Measurements from ENCODE around the gene BST2. TPM values are rescaled to one million over a fixed set of nuclear protein-coding genes. Genes with fewer than 3 reads are reported as not detected.

The BST2 gene
- total RNA-seq, 1 experiment from 2014 or later = 98.4 TPM

GRCh38 chr19:17398902-17399527 lies 6.4 kb downstream of the BST2 start:
- Mint-ChIP-seq H3K4me3 (ENCODE audit: unreplicated experiment) (no peak overlapping the region), H3K9me3 (ENCODE audit: unreplicated experiment) (no peaks in the 10 kb centered on the region), H3K4me1 (ENCODE audit: low read depth, unreplicated experiment) (no peaks in the 10 kb centered on the region), H3K27me3 (ENCODE audit: insufficient read depth, unreplicated experiment) (no peaks in the 10 kb centered on the region), H3K36me3 (ENCODE audit: insufficient read depth, unreplicated experiment) (peaks cover 13% of the 10 kb centered on the region), H3K27ac (ENCODE audit: unreplicated experiment) (no peak overlapping the region)
- TF ChIP-seq, protein P1, sequence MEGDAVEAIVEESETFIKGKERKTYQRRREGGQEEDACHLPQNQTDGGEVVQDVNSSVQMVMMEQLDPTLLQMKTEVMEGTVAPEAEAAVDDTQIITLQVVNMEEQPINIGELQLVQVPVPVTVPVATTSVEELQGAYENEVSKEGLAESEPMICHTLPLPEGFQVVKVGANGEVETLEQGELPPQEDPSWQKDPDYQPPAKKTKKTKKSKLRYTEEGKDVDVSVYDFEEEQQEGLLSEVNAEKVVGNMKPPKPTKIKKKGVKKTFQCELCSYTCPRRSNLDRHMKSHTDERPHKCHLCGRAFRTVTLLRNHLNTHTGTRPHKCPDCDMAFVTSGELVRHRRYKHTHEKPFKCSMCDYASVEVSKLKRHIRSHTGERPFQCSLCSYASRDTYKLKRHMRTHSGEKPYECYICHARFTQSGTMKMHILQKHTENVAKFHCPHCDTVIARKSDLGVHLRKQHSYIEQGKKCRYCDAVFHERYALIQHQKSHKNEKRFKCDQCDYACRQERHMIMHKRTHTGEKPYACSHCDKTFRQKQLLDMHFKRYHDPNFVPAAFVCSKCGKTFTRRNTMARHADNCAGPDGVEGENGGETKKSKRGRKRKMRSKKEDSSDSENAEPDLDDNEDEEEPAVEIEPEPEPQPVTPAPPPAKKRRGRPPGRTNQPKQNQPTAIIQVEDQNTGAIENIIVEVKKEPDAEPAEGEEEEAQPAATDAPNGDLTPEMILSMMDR (IDR thresholded peaks at IDR 0.05; ENCODE audit: insufficient read depth in 1 of 2, low read depth in 1 of 2, low read length in 1 of 2, severe bottlenecking in 1 of 2, unreplicated experiment in 1 of 2) = no peak
- no TSS peak for BruUV-seq (replicated peaks)
- Histone ChIP-seq H3K9me3 (no peaks in the 10 kb centered on the region), H3K36me3 (ENCODE audit: control insufficient read depth, insufficient read depth, low read length) (peaks cover 2% of the 10 kb centered on the region; the same call in 1 of the 2 replicates), H3K4me1 (no peaks in the 10 kb centered on the region), H3K27me3 (replicated peaks; ENCODE audit: control insufficient read depth, insufficient read depth, low read length) (no peaks in the 10 kb centered on the region), H3K4me3 (ENCODE audit: low read depth, low read length) (no peak overlapping the region)
- no peak for DNase-seq
- intact Hi-C loops (cut with micrococcal nuclease; ENCODE audit: unreplicated experiment) = no loop called here
- ChIA-PET POLR2A (no interaction called here), CTCF (no interaction called here)

GRCh38 chr19:17394891-17395415 lies 10.5 kb downstream of the BST2 start:
- ChIA-PET POLR2A (no interaction called here), CTCF (interaction anchor here (0.6 kb wide), 1 partner anchor 9 kb away, joined by 3 read pairs; no protein-coding TSS in a partner anchor)
- H3K9me3 ChIP-seq = peaks cover 3% of the 10 kb centered on the region; the same call in 1 of the 2 replicates
- Mint-ChIP-seq H3K27ac (ENCODE audit: unreplicated experiment) (no peak overlapping the region), H3K9me3 (ENCODE audit: unreplicated experiment) (no peaks in the 10 kb centered on the region), H3K27me3 (ENCODE audit: insufficient read depth, unreplicated experiment) (no peaks in the 10 kb centered on the region), H3K36me3 (ENCODE audit: insufficient read depth, unreplicated experiment) (peaks cover 6% of the 10 kb centered on the region), H3K4me3 (ENCODE audit: unreplicated experiment) (no peak overlapping the region), H3K4me1 (ENCODE audit: low read depth, unreplicated experiment) (peaks cover 6% of the 10 kb centered on the region)
- H3K27me3 ChIP-seq (replicated peaks; ENCODE audit: control insufficient read depth, insufficient read depth, low read length) = no peaks in the 10 kb centered on the region
- TF ChIP-seq, protein P1 (IDR thresholded peaks at IDR 0.05; ENCODE audit: insufficient read depth in 1 of 2, low read depth in 1 of 2, low read length in 1 of 2, severe bottlenecking in 1 of 2, unreplicated experiment in 1 of 2) = peak; percentile 59 to 63
- H3K4me3 ChIP-seq (ENCODE audit: low read depth, low read length) = no peak overlapping the region
- intact Hi-C loops (cut with micrococcal nuclease; ENCODE audit: unreplicated experiment) = loop anchor here (1.0 kb wide), 1 partner anchor 71 kb away; no protein-coding TSS in a partner anchor
- H3K4me1 ChIP-seq = 0 out of 2 replicates have a peak, but pooled peaks cover 5% of the 10 kb centered on the region
- DNase-seq = peak; percentile 56 to 72
- no TSS peak for BruUV-seq (replicated peaks)
- H3K36me3 ChIP-seq (ENCODE audit: control insufficient read depth, insufficient read depth, low read length) = no peaks in the 10 kb centered on the region

DNA sequence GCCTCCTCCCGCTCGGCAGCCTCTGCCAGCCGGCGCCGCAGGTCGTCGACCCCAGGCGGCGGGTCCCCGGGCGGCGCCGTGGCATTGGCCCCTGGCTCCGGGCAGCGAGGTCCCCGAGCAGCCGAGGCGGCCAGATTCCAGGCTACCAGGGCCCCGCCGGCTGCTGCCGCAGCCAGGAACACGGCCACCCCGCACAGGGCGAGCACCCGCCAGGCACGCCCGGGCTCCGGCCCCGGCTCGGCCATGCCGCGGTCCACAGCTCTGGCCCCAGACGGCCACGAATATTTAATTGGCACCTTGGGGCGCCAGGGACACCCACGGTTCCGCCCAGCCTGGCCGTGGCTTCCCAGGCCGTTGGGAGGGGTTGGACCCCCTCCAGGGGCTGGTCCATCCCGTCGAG lies 11.5 kb downstream of the BST2 start, which contains the start of gene CCDC194:
TSS of gene CCDC194 (minus strand) at position 283 of the 400 bp plus-strand sequence. CDS start at position 245, 38 bp downstream.
- intact Hi-C loops (cut with micrococcal nuclease; ENCODE audit: unreplicated experiment) = no loop called here
- ChIA-PET CTCF (no interaction called here), POLR2A (no interaction called here)
- H3K4me1 Mint-ChIP-seq (ENCODE audit: low read depth, unreplicated experiment) = peaks cover 6% of the 10 kb centered on the region
- peaks cover 6% of the 10 kb centered on the region for H3K36me3 Mint-ChIP-seq (ENCODE audit: insufficient read depth, unreplicated experiment)
- DNase-seq = no peak
- Histone ChIP-seq H3K4me3 (ENCODE audit: low read depth, low read length) (no peak within 1 kb of the TSS), H3K9me3 (peaks cover 12% of the 10 kb centered on the region), H3K4me1 (0 out of 2 replicates have a peak, but pooled peaks cover 5% of the 10 kb centered on the region), H3K27me3 (replicated peaks; ENCODE audit: control insufficient read depth, insufficient read depth, low read length) (no peaks in the 10 kb centered on the region), H3K36me3 (ENCODE audit: control insufficient read depth, insufficient read depth, low read length) (no peaks in the 10 kb centered on the region)
- H3K9me3 Mint-ChIP-seq (ENCODE audit: unreplicated experiment) = no peaks in the 10 kb centered on the region
- H3K4me3 Mint-ChIP-seq (ENCODE audit: unreplicated experiment) = no peak within 1 kb of the TSS
- BruUV-seq (replicated peaks) = no TSS peak
- H3K27ac Mint-ChIP-seq (ENCODE audit: unreplicated experiment) = no peak within 1 kb of the TSS
- H3K27me3 Mint-ChIP-seq (ENCODE audit: insufficient read depth, unreplicated experiment) = no peaks in the 10 kb centered on the region
- TF ChIP-seq, protein P1 (IDR thresholded peaks at IDR 0.05; ENCODE audit: insufficient read depth in 1 of 2, low read depth in 1 of 2, low read length in 1 of 2, severe bottlenecking in 1 of 2, unreplicated experiment in 1 of 2) = no peak

Measured in Caco-2 (cell line).